HCT116 (cell line): ENCODE data around the gene RBKS. TPM values are rescaled to one million over a fixed set of nuclear protein-coding genes. Genes with fewer than 3 reads are reported as not detected.

Source experiments
- ATAC-seq: fragments of 200-7000 bp; cut with Tn5 transposase; 2 replicates; pipeline ENCODE4 v1.9.1; 2020; ENCODE audit warnings: mild to moderate bottlenecking, moderate library complexity
- BruUV-seq: library from RNA; stranded (reverse); fragments of 400-500 nt; replicated peaks from 2 replicates; lab custom pipeline; 2021; lab: Mats Ljungman, UMichigan
- CTCF ChIA-PET: fragments of 300-600 bp; sonication (Branson Sonifier 250); formaldehyde crosslinking; loops from one replicate; lab custom pipeline; 2021; ENCODE audit warnings: antibody characterized with exemption; lab: Charles Lee
- POLR2A ChIA-PET: fragments of 300-600, 350-600 bp; sonication (Branson Sonifier 250); formaldehyde crosslinking; loops from one replicate; lab custom pipeline; 2021; ENCODE audit warnings: antibody characterized with exemption; lab: Charles Lee
- RAD21 ChIA-PET, 2 experiments: fragments of 300-600 bp; sonication (Branson Sonifier 250); formaldehyde crosslinking; loops; one replicate each; lab custom pipeline; 2023; ENCODE audit warnings: low total read pairs in 2 of 2; ENCODE audit not compliant: uncharacterized antibody in 2 of 2, unreplicated experiment in 2 of 2, low non-redundant PET in 1 of 2; lab: Charles Lee
- DNase-seq: peaks from one replicate; pipeline ENCODE4 v3.0.0-alpha.2; 2010; ENCODE audit warnings: low read depth, low spot score
- H2AFZ ChIP-seq: fragments of 200-600 bp; shearing (Covaris generic), sonication (generic); 2 replicates; pipeline ENCODE4 v1.6.1; 2017; ENCODE audit warnings: low read depth, mixed run types, mixed read lengths, antibody characterized with exemption, low read length; ENCODE audit not compliant: poor library complexity, severe bottlenecking
- H3K27ac ChIP-seq: 2 replicates; pipeline ENCODE4 v1.5.1; 2012; ENCODE audit warnings: low read depth, low read length
- H3K27me3 ChIP-seq: fragments of 200-600 bp; sonication (generic); 2 replicates; pipeline ENCODE4 v1.6.1; 2016; ENCODE audit warnings: mixed run types, low read length, mixed read lengths; ENCODE audit not compliant: insufficient read depth
- H3K36me3 ChIP-seq, 2 experiments: fragments of 200-500 bp in 1 of 2; fragments of 200-600 bp in 1 of 2; sonication (Bioruptor generic) in 1 of 2; sonication (generic) in 1 of 2; 2 replicates each; pipeline versions ENCODE4 v1.5.1 to v1.6.1; 2014 to 2016; ENCODE audit warnings: low read length in 2 of 2, inconsistent platforms in 1 of 2, mixed read lengths in 1 of 2, mixed run types in 1 of 2; ENCODE audit not compliant: insufficient read depth in 2 of 2, control insufficient read depth in 1 of 2
- H3K4me1 ChIP-seq, 2 experiments: fragments of 200-600 bp in 1 of 2; sonication (generic) in 1 of 2; 2 replicates each; pipeline versions ENCODE4 v1.5.1 to v1.6.1; 2012 to 2017; ENCODE audit warnings: low read length in 2 of 2, inconsistent platforms in 1 of 2, mild to moderate bottlenecking in 1 of 2, mixed read lengths in 1 of 2, mixed run types in 1 of 2, moderate library complexity in 1 of 2; ENCODE audit not compliant: insufficient read depth in 2 of 2, control insufficient read depth in 1 of 2
- H3K4me2 ChIP-seq: fragments of 200-600 bp; sonication (generic); 2 replicates; pipeline ENCODE4 v1.6.1; 2017; ENCODE audit warnings: mixed run types, low read length, mixed read lengths
- H3K4me3 ChIP-seq, 2 experiments: fragments of 200-600 bp in 1 of 2; sonication (generic) in 1 of 2; replicated peaks in 1 of 2; 2 replicates each; pipeline ENCODE4 v1.5.1; 2011 to 2016; ENCODE audit warnings: low read length in 2 of 2, control low read depth in 1 of 2, low read depth in 1 of 2, mild to moderate bottlenecking in 1 of 2, mixed read lengths in 1 of 2, mixed run types in 1 of 2
- H3K79me2 ChIP-seq: fragments of 200-600 bp; sonication (generic); 2 replicates; pipeline ENCODE4 v1.6.1; 2017; ENCODE audit warnings: mild to moderate bottlenecking, mixed run types, low read length, moderate library complexity, mixed read lengths; ENCODE audit not compliant: insufficient read depth
- H3K9ac ChIP-seq: fragments of 200-600 bp; sonication (generic); 2 replicates; pipeline ENCODE4 v1.6.1; 2016; ENCODE audit warnings: low read length, mixed read lengths
- H3K9me2 ChIP-seq: fragments of 200-600 bp; sonication (generic), shearing (Covaris generic); 2 replicates; pipeline ENCODE4 v1.6.1; 2017; ENCODE audit warnings: mixed run types, mild to moderate bottlenecking, moderate library complexity; ENCODE audit not compliant: insufficient read depth
- H3K9me3 ChIP-seq, 2 experiments: fragments of 200-500 bp in 1 of 2; fragments of 200-600 bp in 1 of 2; sonication (Bioruptor generic) in 1 of 2; sonication (generic) in 1 of 2; 2 replicates each; pipeline ENCODE4 v1.6.1; 2014 to 2017; ENCODE audit warnings: low read length in 2 of 2, mixed read lengths in 2 of 2, inconsistent platforms in 1 of 2, low read depth in 1 of 2, mild to moderate bottlenecking in 1 of 2, mixed run types in 1 of 2, moderate library complexity in 1 of 2; ENCODE audit not compliant: control insufficient read depth in 1 of 2, insufficient read depth in 1 of 2
- H4K20me1 ChIP-seq: fragments of 200-600 bp; sonication (generic), shearing (Covaris generic); 2 replicates; pipeline ENCODE4 v1.6.1; 2017; ENCODE audit warnings: mixed run types, mild to moderate bottlenecking, moderate library complexity; ENCODE audit not compliant: insufficient read depth
- ELF1 ChIP-seq: IDR thresholded peaks from 2 replicates; pipeline ENCODE4 v1.6.1; 2012; ENCODE audit warnings: low read depth, borderline replicate concordance
- FOSL1 ChIP-seq: IDR thresholded peaks from 2 replicates; pipeline ENCODE4 v1.6.1; 2012; ENCODE audit warnings: low read depth
- JUND ChIP-seq: IDR thresholded peaks from 2 replicates; pipeline ENCODE4 v1.6.1; 2012
- POLR2AphosphoS5 ChIP-seq: IDR thresholded peaks from 2 replicates; pipeline ENCODE4 v1.6.1; 2011; ENCODE audit warnings: mild to moderate bottlenecking, low read depth, low read length, moderate library complexity
- RAD21 ChIP-seq: IDR thresholded peaks from 2 replicates; pipeline ENCODE4 v1.6.1; 2012; ENCODE audit warnings: low read depth, mild to moderate bottlenecking
- SIN3A ChIP-seq: IDR thresholded peaks from 2 replicates; pipeline ENCODE4 v1.6.1; 2012; ENCODE audit warnings: low read depth
- SP1 ChIP-seq: IDR thresholded peaks from 2 replicates; pipeline ENCODE4 v1.6.1; 2012; ENCODE audit warnings: low read depth
- SRF ChIP-seq: IDR thresholded peaks from 2 replicates; pipeline ENCODE4 v1.6.1; 2012; ENCODE audit warnings: low read depth
- ZFX ChIP-seq: fragments of 450-650 bp; IDR thresholded peaks from 2 replicates; pipeline ENCODE4 v1.6.1; 2017
- intact Hi-C: fragments of 100-400 bp; cut with micrococcal nuclease; formaldehyde crosslinking; loops from 2 replicates; pipeline ENCODE4 v1.10.0; 2022
- total RNA-seq: library from RNA; stranded (reverse); gene quantifications from one replicate; pipeline ENCODE4 v1.2.1, GENCODE V29; 2021; ENCODE audit not compliant: unreplicated experiment
- TF ChIP-seq, protein P1 (sequence below): IDR thresholded peaks from 2 replicates; pipeline ENCODE4 v1.6.1; 2011; ENCODE audit warnings: mild to moderate bottlenecking, low read length, moderate library complexity; ENCODE audit not compliant: insufficient replicate concordance; ENCODE audit errors: extremely low read depth

Gene RBKS
- total RNA-seq, 1 experiment from 2014 or later: 2.4 TPM

DNA sequence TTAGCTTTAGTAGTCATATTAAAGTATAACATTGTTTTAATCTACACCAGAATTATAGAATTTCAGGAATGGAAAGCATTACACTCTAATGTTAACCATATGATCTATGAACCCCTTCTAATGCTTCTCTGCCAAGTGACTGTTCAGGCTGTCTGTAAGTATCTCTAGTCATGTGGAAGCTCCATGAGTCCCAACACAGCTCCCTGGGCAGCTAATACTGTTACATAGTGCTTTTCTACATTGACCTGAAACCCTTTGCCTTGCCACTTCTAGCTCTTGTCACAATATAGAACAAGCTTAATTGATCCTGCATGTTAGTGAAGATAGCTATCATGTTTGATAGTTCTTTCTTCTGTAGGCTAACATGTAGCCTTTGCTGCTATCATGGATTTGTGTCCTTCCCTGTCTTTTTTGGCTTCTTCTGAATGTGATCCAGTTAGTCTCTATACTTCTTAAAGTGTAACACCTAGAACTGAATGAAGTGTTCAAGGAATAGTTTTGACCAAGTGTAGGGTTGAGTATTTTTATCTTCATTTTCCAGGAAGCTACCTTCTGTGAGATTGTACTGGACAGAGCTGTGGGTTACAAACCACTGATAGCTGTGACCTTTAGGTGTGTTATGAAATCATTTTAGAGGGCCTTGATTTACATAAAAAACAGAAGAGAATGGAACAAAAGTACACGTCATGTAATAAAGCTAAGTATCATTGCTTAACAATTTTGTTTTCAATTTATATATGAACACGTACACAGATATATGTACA is 24.0 kb upstream of the RBKS start:
- ATAC-seq (no peak), DNase-seq (no peak)
- RAD21 ChIA-PET: interaction anchor here in 1 of 2 experiments (0.6 kb wide), 1 partner anchor 282 kb away, joined by 6 read pairs; no protein-coding TSS in a partner anchor
- no TSS peak for BruUV-seq
- Histone ChIP-seq H3K79me2 (peaks cover 6% of the 10 kb centered on the region; the same call in 1 of the 2 replicates), H3K4me2 (no peak overlapping the region), H2AFZ (no peak overlapping the region), H3K4me3 (no peak overlapping the region), H3K9me3 (no peaks in the 10 kb centered on the region), H3K9ac (no peak overlapping the region), H3K27me3 (no peaks in the 10 kb centered on the region), H3K9me2 (no peaks in the 10 kb centered on the region)
- intact Hi-C loops: no loop called here
- TF ChIP-seq ZFX (no peak), RAD21 (no peak), SRF (no peak), SIN3A (no peak), ELF1 (no peak), FOSL1 (no peak), SP1 (no peak), JUND (no peak), POLR2AphosphoS5 (no peak)
- TF ChIP-seq, protein P1, sequence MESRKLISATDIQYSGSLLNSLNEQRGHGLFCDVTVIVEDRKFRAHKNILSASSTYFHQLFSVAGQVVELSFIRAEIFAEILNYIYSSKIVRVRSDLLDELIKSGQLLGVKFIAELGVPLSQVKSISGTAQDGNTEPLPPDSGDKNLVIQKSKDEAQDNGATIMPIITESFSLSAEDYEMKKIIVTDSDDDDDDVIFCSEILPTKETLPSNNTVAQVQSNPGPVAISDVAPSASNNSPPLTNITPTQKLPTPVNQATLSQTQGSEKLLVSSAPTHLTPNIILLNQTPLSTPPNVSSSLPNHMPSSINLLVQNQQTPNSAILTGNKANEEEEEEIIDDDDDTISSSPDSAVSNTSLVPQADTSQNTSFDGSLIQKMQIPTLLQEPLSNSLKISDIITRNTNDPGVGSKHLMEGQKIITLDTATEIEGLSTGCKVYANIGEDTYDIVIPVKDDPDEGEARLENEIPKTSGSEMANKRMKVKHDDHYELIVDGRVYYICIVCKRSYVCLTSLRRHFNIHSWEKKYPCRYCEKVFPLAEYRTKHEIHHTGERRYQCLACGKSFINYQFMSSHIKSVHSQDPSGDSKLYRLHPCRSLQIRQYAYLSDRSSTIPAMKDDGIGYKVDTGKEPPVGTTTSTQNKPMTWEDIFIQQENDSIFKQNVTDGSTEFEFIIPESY: no peak
- TF ChIP-seq, all 23 proteins: peak for 0
- ChIA-PET POLR2A (no interaction called here), CTCF (no interaction called here)
- Histone ChIP-seq H3K4me1 (peaks cover 0 to 6% of the 10 kb centered on the region in 2 experiments; a peak in 1 of 4 replicates), H3K27ac (no peak overlapping the region), H4K20me1 (no peaks in the 10 kb centered on the region), H3K36me3 (no peaks in the 10 kb centered on the region)
